NCI-H2029 (cell line): Measurements from ENCODE around the gene ENTPD1.
A peak's percentile ranks its signal among the peaks of the same experiment; 100 is the strongest.

Experiments used
- DNase-seq: peaks from one replicate; lab custom pipeline; 2025; lab: John Stamatoyannopoulos, UW

The ENTPD1 gene

DNA sequence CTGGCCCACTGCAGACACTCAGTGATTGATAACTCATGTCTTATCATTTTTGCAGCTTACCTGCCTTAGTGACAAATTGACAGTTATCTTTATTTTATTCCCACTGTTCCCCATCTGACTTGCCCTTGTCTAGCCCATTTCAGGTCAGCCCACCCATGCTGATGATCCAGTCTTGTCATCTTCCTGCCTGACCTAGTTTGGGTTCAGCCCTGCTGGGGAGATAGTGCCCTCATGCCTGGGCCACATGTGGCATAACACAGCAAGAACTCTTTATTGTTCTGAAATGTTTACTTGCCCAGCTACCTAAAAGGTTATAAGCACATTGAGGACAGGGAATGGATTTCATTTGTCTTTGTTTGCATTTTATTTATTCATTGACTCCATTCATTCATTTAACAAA lies 75.6 kb downstream of the ENTPD1 start:
- no peak for DNase-seq

DNA sequence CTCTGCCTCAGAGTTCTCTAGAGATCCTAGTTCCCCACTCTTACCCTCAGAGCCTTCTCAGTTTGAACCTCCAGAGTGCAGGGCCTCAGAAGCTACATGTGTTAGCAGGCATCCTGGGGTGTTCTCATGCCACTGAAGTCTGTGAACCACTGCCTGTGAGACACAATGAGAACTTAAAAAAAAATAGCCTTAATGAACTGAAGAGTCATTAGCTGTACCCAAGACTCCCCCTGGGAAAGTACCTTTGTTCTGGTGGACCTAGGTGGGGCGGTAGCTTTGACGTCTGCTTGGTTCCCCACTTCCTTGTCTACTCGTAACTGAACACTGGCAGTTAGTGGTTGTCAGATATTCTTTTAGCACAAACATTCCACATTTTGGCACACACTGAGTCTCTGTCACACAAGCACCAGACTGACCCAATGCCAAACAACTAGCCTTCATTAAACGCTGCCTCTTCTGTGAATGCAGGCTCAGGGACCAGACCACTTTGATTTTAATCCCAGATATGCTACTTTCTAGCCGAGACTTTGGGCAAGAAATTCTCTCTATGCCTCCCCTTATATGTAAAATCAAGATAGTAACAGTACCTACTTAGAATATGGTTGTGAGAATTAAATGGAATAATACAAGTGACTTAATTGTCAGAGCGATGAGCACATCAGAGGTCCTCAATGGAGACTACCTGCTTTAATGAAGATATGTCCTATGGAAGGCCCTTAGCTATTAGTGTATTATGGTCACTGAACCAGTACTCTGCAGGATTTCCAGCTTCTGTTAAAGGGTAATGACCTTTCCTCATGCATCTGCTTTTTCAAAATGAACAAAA lies 76.5 kb downstream of the ENTPD1 start:
- DNase-seq = no peak

DNA sequence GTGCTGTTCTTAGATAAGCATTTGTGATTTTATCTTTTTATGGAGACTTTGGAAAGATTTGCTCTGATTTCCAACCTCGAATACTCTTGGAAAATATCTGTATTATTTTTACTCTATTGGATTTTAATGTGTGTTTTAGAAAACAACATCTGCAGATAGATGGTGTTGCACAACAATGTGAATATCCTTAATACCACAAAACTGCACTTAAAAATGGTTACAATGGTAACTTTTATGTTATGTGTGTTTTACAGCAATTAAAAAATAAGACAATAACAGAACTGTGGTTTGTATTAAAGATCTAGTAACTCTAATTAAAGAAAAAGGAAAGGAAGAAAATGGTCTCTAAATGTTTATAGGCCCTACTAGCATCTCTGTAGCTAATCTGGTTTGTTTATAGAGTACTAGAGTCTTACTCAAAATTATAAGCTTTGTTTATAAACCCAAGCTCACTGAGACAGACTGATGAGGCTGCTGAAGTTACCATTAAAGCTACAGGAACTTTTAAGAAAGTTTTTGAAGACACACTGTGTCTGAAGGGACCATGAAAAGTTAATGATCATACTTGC lies 77.2 kb downstream of the ENTPD1 start:
- DNase-seq = no peak

DNA sequence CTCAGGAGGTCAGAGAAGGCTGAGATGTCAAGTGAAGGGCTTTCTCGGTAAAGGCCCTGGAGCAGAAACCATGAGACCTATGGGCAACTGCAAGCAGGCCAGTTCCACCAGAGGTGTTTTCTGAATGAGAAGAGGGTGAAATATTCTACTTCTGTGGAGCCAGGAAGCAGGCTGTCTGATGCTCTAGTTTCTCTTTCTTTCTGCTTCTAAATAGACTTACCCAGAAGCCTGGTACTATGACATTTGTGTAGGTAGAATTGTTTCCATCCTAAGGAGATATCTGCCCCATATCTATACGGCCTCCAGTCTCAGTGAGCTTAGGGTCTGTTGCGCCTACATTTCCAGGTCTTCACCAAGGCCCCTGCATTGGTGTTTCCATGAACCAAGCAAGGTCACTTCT lies 78.4 kb downstream of the ENTPD1 start:
- no peak for DNase-seq

GRCh38 chr10:95835149-95835860 lies 79.3 kb downstream of the ENTPD1 start:
- DNase-seq = no peak

DNA sequence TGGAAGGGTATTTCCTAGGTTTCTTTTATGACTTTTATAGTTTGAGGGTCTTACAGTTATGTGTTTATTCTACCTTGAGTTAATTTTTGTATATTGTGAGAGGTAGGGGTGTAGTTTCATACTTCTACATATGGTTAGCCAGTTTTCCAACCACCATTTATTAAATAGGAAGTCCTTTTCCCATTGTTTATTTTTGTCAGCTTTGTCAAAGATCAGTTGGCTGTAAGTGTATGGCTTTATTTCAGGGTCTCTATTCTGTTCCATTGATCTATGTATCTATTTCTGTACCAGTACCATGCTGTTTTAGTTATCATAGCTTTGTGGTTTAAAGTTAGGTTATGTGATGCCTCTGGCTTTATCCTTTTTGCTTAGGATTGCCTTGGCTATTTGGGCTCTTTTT lies 79.9 kb downstream of the ENTPD1 start:
- no peak for DNase-seq

GRCh38 chr10:95836610-95837355 lies 80.8 kb downstream of the ENTPD1 start:
- DNase-seq = no peak

DNA sequence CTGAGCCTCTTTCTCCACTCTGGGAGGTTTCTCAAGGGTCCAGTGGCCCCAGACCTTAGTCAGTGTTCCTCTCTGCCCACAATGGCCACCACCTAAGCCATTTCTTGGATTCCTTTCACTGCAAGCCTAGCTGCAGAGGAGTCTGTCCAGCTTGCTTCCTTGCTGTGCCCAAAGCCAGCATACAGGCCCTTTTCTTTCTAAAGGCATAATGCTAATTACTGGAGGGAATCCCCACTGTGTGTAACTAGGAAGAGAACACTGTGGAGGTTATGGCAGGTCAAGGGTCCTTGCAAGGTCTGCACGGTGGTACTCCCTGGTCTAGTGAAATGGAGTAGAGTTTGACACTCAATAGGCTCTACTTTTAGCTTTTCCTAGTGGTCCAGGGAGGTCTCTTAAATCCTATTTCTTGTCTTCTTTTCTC lies 81.4 kb downstream of the ENTPD1 start:
- DNase-seq = no peak

DNA sequence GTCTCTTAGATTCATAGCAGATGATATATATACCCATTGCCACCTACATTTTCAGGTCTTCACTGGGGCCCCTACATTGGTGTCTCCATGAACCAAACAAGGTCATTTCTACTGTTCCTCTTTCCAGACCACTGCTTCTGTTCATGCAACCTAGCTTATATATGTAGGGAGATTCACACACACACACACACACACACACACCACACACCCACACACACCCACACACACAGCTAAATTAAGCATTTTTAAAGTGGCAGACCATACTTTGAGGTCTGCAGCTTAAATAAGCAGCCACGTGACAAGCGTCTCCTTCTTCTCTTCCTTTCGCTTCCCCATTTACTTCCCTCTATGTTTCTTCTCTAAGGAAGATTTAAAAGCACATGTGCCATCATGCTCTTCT lies 81.8 kb downstream of the ENTPD1 start:
- DNase-seq = no peak

GRCh38 chr10:95840121-95840520 lies 84.2 kb downstream of the ENTPD1 start:
- no peak for DNase-seq

DNA sequence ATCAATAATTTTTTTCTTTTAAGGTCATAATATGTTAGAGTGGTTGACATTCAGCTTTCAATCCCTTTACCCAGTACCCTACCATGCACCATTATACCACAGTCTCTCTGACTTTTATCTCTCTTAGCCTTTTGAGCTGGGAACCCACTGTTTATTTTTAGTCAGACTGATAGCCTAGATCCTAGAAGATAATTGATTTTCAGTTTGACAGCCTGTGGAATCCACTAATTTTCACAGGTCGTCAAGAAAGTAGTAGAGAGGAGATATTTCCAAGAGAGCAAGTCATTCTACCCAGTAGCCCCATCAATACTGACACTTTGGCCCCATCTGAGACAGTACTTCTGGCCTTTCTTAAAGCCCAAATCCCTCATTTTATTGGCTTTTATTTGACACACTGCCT lies 84.7 kb downstream of the ENTPD1 start:
- DNase-seq = no peak

- DNase-seq = peak; percentile 17
These were observed 85.9 kb downstream of the ENTPD1 start for GRCh38 chr10:95841661-95842498.

DNA sequence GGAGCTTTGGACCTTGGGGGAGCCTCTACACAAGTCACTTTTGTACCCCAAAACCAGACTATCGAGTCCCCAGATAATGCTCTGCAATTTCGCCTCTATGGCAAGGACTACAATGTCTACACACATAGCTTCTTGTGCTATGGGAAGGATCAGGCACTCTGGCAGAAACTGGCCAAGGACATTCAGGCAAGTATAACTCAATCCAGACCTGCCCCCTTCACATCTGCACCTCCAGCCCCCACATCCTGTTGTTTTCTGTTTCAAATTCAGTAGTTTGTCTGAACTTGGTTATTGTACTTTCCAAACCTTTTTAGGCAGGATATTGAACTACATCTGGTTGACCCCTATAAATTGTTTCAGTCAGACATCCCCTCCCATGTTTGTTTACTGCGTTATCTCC lies 89.4 kb downstream of the ENTPD1 start:
- no peak for DNase-seq

DNA sequence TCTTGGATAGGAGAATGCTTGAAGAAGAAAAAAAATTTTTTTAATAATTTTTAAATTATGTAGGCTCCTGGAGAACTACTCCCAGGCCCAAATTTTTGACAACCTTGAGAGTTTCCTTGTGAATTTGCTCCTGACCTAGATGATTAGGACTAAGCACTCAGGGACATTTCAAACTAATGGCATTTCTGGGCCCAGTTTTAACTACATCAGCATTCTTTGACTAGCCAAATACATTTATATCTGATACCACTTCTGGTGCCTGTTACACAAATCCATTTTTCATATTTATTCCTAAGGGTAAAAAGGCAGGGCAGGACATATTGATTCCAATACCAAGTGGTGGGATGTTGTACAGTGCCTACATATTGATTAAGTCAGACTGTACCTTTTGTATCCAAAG lies 91.0 kb downstream of the ENTPD1 start:
- DNase-seq = no peak

DNA sequence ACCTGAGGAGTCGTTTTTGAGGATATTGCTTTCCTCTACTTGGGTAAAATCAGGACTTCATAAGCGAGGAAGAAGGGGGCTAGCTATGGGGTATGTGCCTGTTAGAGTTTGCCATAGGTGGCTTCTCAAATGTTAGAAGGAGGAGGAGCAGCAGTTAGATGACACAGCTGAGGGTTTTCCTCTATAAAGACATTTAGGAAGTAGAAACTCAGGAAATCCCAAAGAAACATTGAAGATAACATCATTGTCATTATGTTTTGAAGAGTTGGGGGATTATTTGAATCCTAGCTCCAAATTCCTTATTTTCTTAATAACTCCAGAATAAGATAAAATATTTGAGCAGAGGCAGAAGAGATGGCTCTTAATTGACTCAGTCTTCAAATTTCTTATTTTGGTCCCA lies 92.9 kb downstream of the ENTPD1 start:
- no peak for DNase-seq

DNA sequence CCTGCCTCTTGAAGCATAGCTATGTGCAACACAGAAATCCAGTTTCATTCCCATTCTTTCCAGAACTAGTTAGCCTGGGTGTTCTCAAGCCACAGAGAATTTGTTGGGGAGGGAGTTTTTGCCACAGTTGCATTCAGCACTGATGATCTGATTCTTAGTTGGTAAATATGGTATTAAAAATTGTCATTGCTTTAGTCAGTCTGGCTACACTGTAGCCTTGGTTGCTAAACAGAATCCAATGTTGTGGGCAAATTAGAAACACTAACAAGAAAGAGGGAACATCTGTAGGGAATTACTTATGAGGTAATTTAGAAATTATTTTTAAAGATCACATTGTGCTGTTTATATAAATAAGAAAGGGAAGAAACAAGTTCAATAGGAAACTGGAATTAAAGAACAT lies 94.8 kb downstream of the ENTPD1 start:
- DNase-seq = no peak

GRCh38 chr10:95860166-95860940 lies 104.4 kb downstream of the ENTPD1 start:
- no peak for DNase-seq

- no peak for DNase-seq
These were observed 105.4 kb downstream of the ENTPD1 start for GRCh38 chr10:95861386-95861785.

GRCh38 chr10:95864906-95865813 lies 109.2 kb downstream of the ENTPD1 start:
- DNase-seq = no peak
